ENCODE measurements around the gene MDK. TPM values are rescaled to one million over a fixed set of nuclear protein-coding genes. Genes with fewer than 3 reads are reported as not detected.

MDK gene
- total and polyA plus RNA-seq, 9 donors: 211 to 634 (median 411) TPM

DNA sequence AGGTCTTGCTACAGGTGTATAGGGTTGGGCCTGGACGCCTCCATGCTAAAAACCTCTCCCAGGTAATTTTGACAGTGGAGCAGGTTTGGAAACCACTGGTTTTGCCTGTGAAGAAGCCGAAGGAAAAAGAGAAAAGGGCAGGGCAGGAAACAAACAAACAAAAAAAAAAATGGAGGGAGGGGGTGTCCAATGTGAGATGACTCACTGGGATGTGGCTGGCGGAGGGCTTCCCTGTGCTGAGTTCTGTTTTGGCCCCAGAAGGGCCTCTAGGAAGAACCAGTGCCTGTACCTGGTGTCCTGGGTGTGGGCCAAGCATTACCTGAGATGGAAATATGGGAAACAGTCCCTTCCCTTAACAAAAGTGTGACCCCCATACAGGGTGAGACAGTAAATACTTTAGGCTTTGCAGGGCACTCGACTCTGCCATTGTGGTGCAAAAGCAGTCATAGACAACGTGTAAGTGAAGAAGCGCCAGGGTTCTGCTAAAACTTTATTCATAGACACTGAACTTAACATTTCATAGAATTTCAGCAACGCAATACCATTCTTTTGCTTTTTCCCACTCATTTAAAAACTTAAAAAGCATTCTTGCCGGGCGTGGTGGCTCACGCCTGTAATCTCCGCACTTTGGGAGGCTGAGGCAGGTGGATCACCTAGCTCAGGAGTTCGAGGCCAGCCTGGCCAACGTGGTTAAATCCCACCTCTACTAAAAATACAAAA is 43.7 kb upstream of the MDK start:
- 91 to 92% (median 91%) methylated on average over 13 of the region's 13 CpGs for WGBS, 3 donors
- TF ChIP-seq POLR2A (IDR thresholded peaks at IDR 0.05) (no peak), EP300 (IDR thresholded peaks at IDR 0.05) (no peak)
- TF ChIP-seq, protein P1, sequence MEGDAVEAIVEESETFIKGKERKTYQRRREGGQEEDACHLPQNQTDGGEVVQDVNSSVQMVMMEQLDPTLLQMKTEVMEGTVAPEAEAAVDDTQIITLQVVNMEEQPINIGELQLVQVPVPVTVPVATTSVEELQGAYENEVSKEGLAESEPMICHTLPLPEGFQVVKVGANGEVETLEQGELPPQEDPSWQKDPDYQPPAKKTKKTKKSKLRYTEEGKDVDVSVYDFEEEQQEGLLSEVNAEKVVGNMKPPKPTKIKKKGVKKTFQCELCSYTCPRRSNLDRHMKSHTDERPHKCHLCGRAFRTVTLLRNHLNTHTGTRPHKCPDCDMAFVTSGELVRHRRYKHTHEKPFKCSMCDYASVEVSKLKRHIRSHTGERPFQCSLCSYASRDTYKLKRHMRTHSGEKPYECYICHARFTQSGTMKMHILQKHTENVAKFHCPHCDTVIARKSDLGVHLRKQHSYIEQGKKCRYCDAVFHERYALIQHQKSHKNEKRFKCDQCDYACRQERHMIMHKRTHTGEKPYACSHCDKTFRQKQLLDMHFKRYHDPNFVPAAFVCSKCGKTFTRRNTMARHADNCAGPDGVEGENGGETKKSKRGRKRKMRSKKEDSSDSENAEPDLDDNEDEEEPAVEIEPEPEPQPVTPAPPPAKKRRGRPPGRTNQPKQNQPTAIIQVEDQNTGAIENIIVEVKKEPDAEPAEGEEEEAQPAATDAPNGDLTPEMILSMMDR (IDR thresholded peaks at IDR 0.05): no peak
- H3K9me3 ChIP-seq: no peaks in the 10 kb centered on the region
- no peaks in the 10 kb centered on the region for H3K36me3 ChIP-seq
- no peak overlapping the region for H3K4me3 ChIP-seq
- H3K4me1 ChIP-seq (ENCODE audit: insufficient read depth): peaks cover 4% of the 10 kb centered on the region
- intact Hi-C loops (cut with DNase I): no loop called here
- DNase-seq: no peak
- no peak overlapping the region for H3K27ac ChIP-seq
- H3K27me3 ChIP-seq: no peaks in the 10 kb centered on the region

DNA sequence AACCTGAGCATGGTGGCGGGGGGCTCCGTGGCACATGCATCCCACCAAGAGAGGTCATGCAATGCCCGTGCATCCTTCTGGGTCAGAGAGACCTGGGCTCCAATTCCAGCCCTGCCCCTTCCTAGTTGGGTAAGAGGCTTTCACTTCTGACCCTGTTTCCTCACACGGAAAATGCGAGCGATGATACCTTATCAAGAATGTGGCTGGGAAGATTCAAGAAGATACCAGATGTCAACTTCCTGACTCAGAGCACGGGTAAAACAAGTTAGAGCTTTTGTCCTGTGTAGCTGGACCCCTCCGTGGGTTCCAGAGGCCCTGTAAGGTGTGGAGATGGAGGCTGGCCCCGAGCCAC is 42.9 kb upstream of the MDK start:
- Histone ChIP-seq H3K4me3 (no peak overlapping the region), H3K27ac (no peak overlapping the region)
- intact Hi-C loops (cut with DNase I): no loop called here

DNA sequence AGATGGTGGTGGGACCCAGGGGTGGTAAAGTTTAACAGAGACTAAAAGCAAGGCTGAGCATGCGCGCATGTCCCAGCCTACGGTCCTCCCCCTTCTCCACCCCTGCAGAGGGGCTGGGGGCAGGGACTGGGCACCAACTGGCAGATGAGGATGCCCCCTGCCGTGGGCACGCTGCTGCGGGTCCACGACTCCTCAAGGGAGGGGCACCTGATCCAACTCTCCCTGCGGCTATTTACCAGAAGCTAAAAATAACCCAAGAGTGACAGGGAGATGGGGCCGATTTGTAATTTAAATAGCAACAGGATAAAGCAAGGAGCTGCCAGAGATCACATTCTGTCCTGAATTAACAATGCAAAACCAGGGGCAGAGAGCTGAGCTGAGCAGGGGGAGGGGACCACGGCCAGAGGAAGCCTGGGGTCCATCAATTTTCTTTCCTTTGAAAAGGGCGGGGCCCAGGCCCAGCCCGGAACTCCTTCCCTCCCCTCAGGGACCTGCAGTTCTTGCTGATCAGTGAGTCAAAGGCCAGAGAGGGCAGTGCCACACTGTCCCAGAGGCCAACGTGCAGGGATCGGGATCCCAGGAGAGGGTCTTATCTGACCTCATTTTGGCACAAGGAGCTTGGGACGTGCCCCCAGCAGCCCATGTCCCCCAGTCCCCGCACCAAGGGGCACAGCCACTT is 42.3 kb upstream of the MDK start:
- Histone ChIP-seq H3K4me3 (no peak overlapping the region), H3K27me3 (no peaks in the 10 kb centered on the region), H3K9me3 (no peaks in the 10 kb centered on the region), H3K4me1 (ENCODE audit: insufficient read depth) (peaks cover 7% of the 10 kb centered on the region), H3K27ac (no peak overlapping the region), H3K36me3 (no peaks in the 10 kb centered on the region)
- no peak for DNase-seq
- TF ChIP-seq, protein P1 (IDR thresholded peaks at IDR 0.05): no peak
- TF ChIP-seq EP300 (IDR thresholded peaks at IDR 0.05): no peak
- TF ChIP-seq POLR2A (IDR thresholded peaks at IDR 0.05): no peak
- 49 to 66% (median 56%) methylated on average over 16 of the region's 16 CpGs for WGBS, 3 donors
- intact Hi-C loops (cut with DNase I): no loop called here

More for the DNA sequence above, 42.9 kb upstream of the MDK start:
- Histone ChIP-seq H3K4me1 (ENCODE audit: insufficient read depth) (peaks cover 5% of the 10 kb centered on the region), H3K27me3 (no peaks in the 10 kb centered on the region), H3K9me3 (no peaks in the 10 kb centered on the region), H3K36me3 (no peaks in the 10 kb centered on the region)
- DNase-seq: no peak
- no peak for TF ChIP-seq POLR2A (IDR thresholded peaks at IDR 0.05)
- no peak for TF ChIP-seq EP300 (IDR thresholded peaks at IDR 0.05)
- TF ChIP-seq, protein P1 (IDR thresholded peaks at IDR 0.05): no peak
- 52 to 65% (median 56%) methylated on average over 9 of the region's 9 CpGs for WGBS, 3 donors

DNA sequence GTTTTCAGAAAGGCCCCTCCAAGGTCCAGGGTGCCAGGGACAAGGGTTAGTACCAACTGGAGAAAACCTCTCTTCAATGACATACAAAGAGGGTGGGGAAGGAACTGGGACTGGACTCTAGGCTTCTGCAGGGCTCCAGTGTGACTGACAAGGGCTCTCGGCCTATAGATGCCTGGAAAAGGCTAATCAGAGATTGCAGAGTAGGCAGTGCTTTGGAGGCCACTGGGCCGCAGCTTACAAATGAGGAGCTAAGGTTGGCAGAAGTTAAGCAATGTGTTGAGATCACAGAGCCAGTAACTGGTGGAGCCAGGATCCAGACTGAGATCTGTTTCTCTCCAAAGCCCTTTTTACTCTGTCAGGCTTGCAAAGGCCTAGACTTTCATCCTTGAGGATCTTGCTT is 41.7 kb upstream of the MDK start:
- H3K4me1 ChIP-seq (ENCODE audit: insufficient read depth): peaks cover 7% of the 10 kb centered on the region
- H3K36me3 ChIP-seq: no peaks in the 10 kb centered on the region
- H3K4me3 ChIP-seq: no peak overlapping the region
- no peak overlapping the region for H3K27ac ChIP-seq
- TF ChIP-seq EP300 (IDR thresholded peaks at IDR 0.05) (no peak), POLR2A (IDR thresholded peaks at IDR 0.05) (no peak)
- TF ChIP-seq, protein P1 (IDR thresholded peaks at IDR 0.05): no peak
- DNase-seq: no peak
- no peaks in the 10 kb centered on the region for H3K9me3 ChIP-seq
- intact Hi-C loops (cut with DNase I): no loop called here
- H3K27me3 ChIP-seq: no peaks in the 10 kb centered on the region
- WGBS, 3 donors: 91 to 98% (median 94%) methylated on average over 2 of the region's 2 CpGs
